ENCODE results near the gene METAP1.
"Not testable (repeated sequence)": the region's sequence is repeated elsewhere in the genome, so short reads cannot be mapped to it uniquely, and the experiment has no call there.

The METAP1 gene

GRCh38 chr4:99099814-99100213 is 104.3 kb downstream of the METAP1 start:
- not testable (repeated sequence) for H2AK5ac ChIP-seq (ENCODE audit: low read length); H4K8ac ChIP-seq (ENCODE audit: low read depth, low read length); H3K4me3 ChIP-seq (ENCODE audit: low read depth, low read length); H2BK120ac ChIP-seq (ENCODE audit: insufficient read depth, low read length, poor library complexity); H3K4ac ChIP-seq (ENCODE audit: low read depth, low read length); H3K9me3 ChIP-seq (ENCODE audit: insufficient read depth, low read depth, low read length); H3K27ac ChIP-seq (ENCODE audit: low read depth, low read length); H4K12ac ChIP-seq (ENCODE audit: low read depth, low read length); H2AFZ ChIP-seq (ENCODE audit: insufficient read depth, low read length, poor library complexity); H3K4me1 ChIP-seq (ENCODE audit: control insufficient read depth in 1 of 2, insufficient read depth in 2 of 2, low read length in 2 of 2); H3K23ac ChIP-seq (ENCODE audit: low read length); DNase-seq; H2BK12ac ChIP-seq (ENCODE audit: low read length); H3K14ac ChIP-seq (ENCODE audit: low read length); H3K18ac ChIP-seq (ENCODE audit: low read length); H4K91ac ChIP-seq (ENCODE audit: low read depth, low read length); H3K36me3 ChIP-seq (ENCODE audit: control insufficient read depth in 1 of 2, insufficient read depth in 2 of 2, low read length in 2 of 2); H3K9ac ChIP-seq (ENCODE audit: low read length); H2BK5ac ChIP-seq (ENCODE audit: low read depth, low read length, poor library complexity); H3K4me2 ChIP-seq (ENCODE audit: low read length); H3K79me1 ChIP-seq (ENCODE audit: low read length); H3K27me3 ChIP-seq (ENCODE audit: insufficient read depth, low read length); H3K79me2 ChIP-seq (ENCODE audit: control insufficient read depth, insufficient read depth, low read length, poor library complexity)
- WGBS (ENCODE audit: extremely low coverage, insufficient coverage, insufficient read length): no CpG with 5 or more reads among the region's 5 CpGs

- Histone ChIP-seq H2AFZ (ENCODE audit: insufficient read depth, low read length, poor library complexity) (no peak overlapping the region), H2AK5ac (ENCODE audit: low read length) (no peak overlapping the region), H3K14ac (ENCODE audit: low read length) (no peak overlapping the region), H3K36me3 (ENCODE audit: control insufficient read depth in 1 of 2, insufficient read depth in 2 of 2, low read length in 2 of 2) (peaks cover 0 to 2% of the 10 kb centered on the region in 2 experiments), H4K8ac (ENCODE audit: low read depth, low read length) (no peak overlapping the region), H2BK5ac (ENCODE audit: low read depth, low read length, poor library complexity) (no peak overlapping the region), H3K4me2 (ENCODE audit: low read length) (no peak overlapping the region), H3K18ac (ENCODE audit: low read length) (no peak overlapping the region), H4K12ac (ENCODE audit: low read depth, low read length) (no peak overlapping the region), H2BK12ac (ENCODE audit: low read length) (no peak overlapping the region), H3K9me3 (ENCODE audit: insufficient read depth, low read depth, low read length) (no peaks in the 10 kb centered on the region), H3K27ac (ENCODE audit: low read depth, low read length) (no peak overlapping the region), H3K23ac (ENCODE audit: low read length) (no peak overlapping the region), H3K9ac (ENCODE audit: low read length) (no peak overlapping the region), H3K27me3 (ENCODE audit: insufficient read depth, low read length) (no peaks in the 10 kb centered on the region), H3K4ac (ENCODE audit: low read depth, low read length) (no peak overlapping the region), H3K4me3 (ENCODE audit: low read depth, low read length) (no peak overlapping the region), H2BK120ac (ENCODE audit: insufficient read depth, low read length, poor library complexity) (no peak overlapping the region), H3K79me2 (ENCODE audit: control insufficient read depth, insufficient read depth, low read length, poor library complexity) (no peaks in the 10 kb centered on the region), H3K4me1 (ENCODE audit: control insufficient read depth in 1 of 2, insufficient read depth in 2 of 2, low read length in 2 of 2) (peaks cover 0 to 3% of the 10 kb centered on the region in 2 experiments), H4K91ac (ENCODE audit: low read depth, low read length) (no peak overlapping the region), H3K79me1 (ENCODE audit: low read length) (peaks cover 2% of the 10 kb centered on the region)
- DNase-seq: peak; percentile 67 to 96
- WGBS (ENCODE audit: extremely low coverage, insufficient coverage, insufficient read length): no CpG with 5 or more reads among the region's 1 CpG
These were observed 105.4 kb downstream of the METAP1 start for GRCh38 chr4:99100876-99101275.

DNA sequence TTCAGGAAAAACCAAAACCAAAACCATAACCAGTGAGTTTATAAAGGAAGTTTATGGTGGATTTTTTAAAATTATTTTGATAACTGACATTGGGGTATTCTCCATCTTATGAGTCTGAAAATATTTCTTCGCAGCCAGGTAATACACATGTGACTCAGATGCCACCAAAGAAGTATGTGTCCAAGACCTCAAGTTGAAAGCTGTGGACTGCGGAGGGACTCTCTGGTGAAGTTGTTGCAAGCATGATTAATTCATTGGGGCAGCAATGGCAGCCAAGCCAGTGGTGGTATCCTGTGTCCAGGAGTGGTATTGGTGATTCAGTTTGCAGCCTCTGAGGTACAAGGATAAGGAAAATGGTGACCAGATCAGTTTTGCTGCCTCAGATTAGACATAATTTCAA is 107.1 kb downstream of the METAP1 start:
- H2AK5ac ChIP-seq (ENCODE audit: low read length): no peak overlapping the region
- H4K12ac ChIP-seq (ENCODE audit: low read depth, low read length): no peak overlapping the region
- H2BK120ac ChIP-seq (ENCODE audit: insufficient read depth, low read length, poor library complexity): no peak overlapping the region
- H4K8ac ChIP-seq (ENCODE audit: low read depth, low read length): no peak overlapping the region
- H3K79me1 ChIP-seq (ENCODE audit: low read length): peaks cover 2% of the 10 kb centered on the region
- H2BK5ac ChIP-seq (ENCODE audit: low read depth, low read length, poor library complexity): no peak overlapping the region
- no peak overlapping the region for H3K23ac ChIP-seq (ENCODE audit: low read length)
- WGBS (ENCODE audit: extremely low coverage, insufficient coverage, insufficient read length): no CpG with 5 or more reads among the region's 2 CpGs
- H3K36me3 ChIP-seq (ENCODE audit: control insufficient read depth in 1 of 2, insufficient read depth in 2 of 2, low read length in 2 of 2): peaks cover 0 to 2% of the 10 kb centered on the region in 2 experiments
- H3K9ac ChIP-seq (ENCODE audit: low read length): no peak overlapping the region
- no peak overlapping the region for H3K14ac ChIP-seq (ENCODE audit: low read length)
- no peaks in the 10 kb centered on the region for H3K9me3 ChIP-seq (ENCODE audit: insufficient read depth, low read depth, low read length)
- no peak overlapping the region for H4K91ac ChIP-seq (ENCODE audit: low read depth, low read length)
- no peak overlapping the region for H3K4ac ChIP-seq (ENCODE audit: low read depth, low read length)
- H2BK12ac ChIP-seq (ENCODE audit: low read length): no peak overlapping the region
- H3K27me3 ChIP-seq (ENCODE audit: insufficient read depth, low read length): no peaks in the 10 kb centered on the region
- no peak overlapping the region for H2AFZ ChIP-seq (ENCODE audit: insufficient read depth, low read length, poor library complexity)
- no peaks in the 10 kb centered on the region for H3K79me2 ChIP-seq (ENCODE audit: control insufficient read depth, insufficient read depth, low read length, poor library complexity)
- H3K4me1 ChIP-seq (ENCODE audit: control insufficient read depth in 1 of 2, insufficient read depth in 2 of 2, low read length in 2 of 2): peaks cover 0 to 3% of the 10 kb centered on the region in 2 experiments
- no peak overlapping the region for H3K18ac ChIP-seq (ENCODE audit: low read length)
- H3K4me3 ChIP-seq (ENCODE audit: low read depth, low read length): no peak overlapping the region
- DNase-seq: no peak
- no peak overlapping the region for H3K4me2 ChIP-seq (ENCODE audit: low read length)
- no peak overlapping the region for H3K27ac ChIP-seq (ENCODE audit: low read depth, low read length)

- no peak overlapping the region for H2BK5ac ChIP-seq (ENCODE audit: low read depth, low read length, poor library complexity)
- H3K27me3 ChIP-seq (ENCODE audit: insufficient read depth, low read length): no peaks in the 10 kb centered on the region
- no peak overlapping the region for H4K8ac ChIP-seq (ENCODE audit: low read depth, low read length)
- no peak overlapping the region for H4K12ac ChIP-seq (ENCODE audit: low read depth, low read length)
- H2AFZ ChIP-seq (ENCODE audit: insufficient read depth, low read length, poor library complexity): no peak overlapping the region
- H2BK12ac ChIP-seq (ENCODE audit: low read length): no peak overlapping the region
- no peak overlapping the region for H3K4me3 ChIP-seq (ENCODE audit: low read depth, low read length)
- H2AK5ac ChIP-seq (ENCODE audit: low read length): no peak overlapping the region
- no peak overlapping the region for H2BK120ac ChIP-seq (ENCODE audit: insufficient read depth, low read length, poor library complexity)
- H3K18ac ChIP-seq (ENCODE audit: low read length): no peak overlapping the region
- H3K36me3 ChIP-seq (ENCODE audit: control insufficient read depth in 1 of 2, insufficient read depth in 2 of 2, low read length in 2 of 2): peaks cover 0 to 2% of the 10 kb centered on the region in 2 experiments
- no peak overlapping the region for H3K4me2 ChIP-seq (ENCODE audit: low read length)
- H3K27ac ChIP-seq (ENCODE audit: low read depth, low read length): no peak overlapping the region
- H3K9ac ChIP-seq (ENCODE audit: low read length): no peak overlapping the region
- no peak for DNase-seq
- no peak overlapping the region for H3K4ac ChIP-seq (ENCODE audit: low read depth, low read length)
- no peak overlapping the region for H3K14ac ChIP-seq (ENCODE audit: low read length)
- peaks cover 0 to 3% of the 10 kb centered on the region in 2 experiments for H3K4me1 ChIP-seq (ENCODE audit: control insufficient read depth in 1 of 2, insufficient read depth in 2 of 2, low read length in 2 of 2)
- no peaks in the 10 kb centered on the region for H3K9me3 ChIP-seq (ENCODE audit: insufficient read depth, low read depth, low read length)
- no peak overlapping the region for H3K23ac ChIP-seq (ENCODE audit: low read length)
- H4K91ac ChIP-seq (ENCODE audit: low read depth, low read length): no peak overlapping the region
- peaks cover 2% of the 10 kb centered on the region for H3K79me1 ChIP-seq (ENCODE audit: low read length)
- no peaks in the 10 kb centered on the region for H3K79me2 ChIP-seq (ENCODE audit: control insufficient read depth, insufficient read depth, low read length, poor library complexity)
These were observed 107.6 kb downstream of the METAP1 start for GRCh38 chr4:99103166-99103565.
